HPDE6-E6E7 (cell line): ENCODE results near the gene NEK1.
"Not testable (repeated sequence)": the region's sequence is repeated elsewhere in the genome, so short reads cannot be mapped to it uniquely, and the experiment has no call there.

ENCODE experiments used
- DNase-seq: peaks from one replicate; pipeline ENCODE4 v3.0.0; 2011; ENCODE audit warnings: missing footprints; ENCODE audit errors: extremely low spot score

Gene NEK1

DNA sequence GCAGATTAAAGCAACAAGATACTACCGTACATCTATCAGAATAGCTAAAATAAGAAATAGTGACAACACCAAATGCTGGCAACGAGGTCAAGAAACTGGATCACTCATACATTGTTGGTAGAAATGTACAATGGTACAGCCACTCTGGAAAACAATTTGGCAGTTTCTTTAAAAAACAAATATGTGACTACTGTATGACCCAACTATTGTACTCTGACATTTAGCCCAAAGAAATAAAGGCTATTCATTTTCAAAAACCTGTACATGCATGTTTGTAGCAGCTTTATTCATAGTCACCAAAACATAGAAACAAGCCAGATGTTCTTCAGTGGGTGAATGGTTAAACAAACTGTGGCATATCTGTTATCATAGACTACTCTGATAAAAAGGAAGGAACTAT, 16.2 kb upstream of the NEK1 start:
- DNase-seq = no peak

- DNase-seq = no peak
These were observed 14.9 kb upstream of the NEK1 start for GRCh38 chr4:169627307-169627706.

DNA sequence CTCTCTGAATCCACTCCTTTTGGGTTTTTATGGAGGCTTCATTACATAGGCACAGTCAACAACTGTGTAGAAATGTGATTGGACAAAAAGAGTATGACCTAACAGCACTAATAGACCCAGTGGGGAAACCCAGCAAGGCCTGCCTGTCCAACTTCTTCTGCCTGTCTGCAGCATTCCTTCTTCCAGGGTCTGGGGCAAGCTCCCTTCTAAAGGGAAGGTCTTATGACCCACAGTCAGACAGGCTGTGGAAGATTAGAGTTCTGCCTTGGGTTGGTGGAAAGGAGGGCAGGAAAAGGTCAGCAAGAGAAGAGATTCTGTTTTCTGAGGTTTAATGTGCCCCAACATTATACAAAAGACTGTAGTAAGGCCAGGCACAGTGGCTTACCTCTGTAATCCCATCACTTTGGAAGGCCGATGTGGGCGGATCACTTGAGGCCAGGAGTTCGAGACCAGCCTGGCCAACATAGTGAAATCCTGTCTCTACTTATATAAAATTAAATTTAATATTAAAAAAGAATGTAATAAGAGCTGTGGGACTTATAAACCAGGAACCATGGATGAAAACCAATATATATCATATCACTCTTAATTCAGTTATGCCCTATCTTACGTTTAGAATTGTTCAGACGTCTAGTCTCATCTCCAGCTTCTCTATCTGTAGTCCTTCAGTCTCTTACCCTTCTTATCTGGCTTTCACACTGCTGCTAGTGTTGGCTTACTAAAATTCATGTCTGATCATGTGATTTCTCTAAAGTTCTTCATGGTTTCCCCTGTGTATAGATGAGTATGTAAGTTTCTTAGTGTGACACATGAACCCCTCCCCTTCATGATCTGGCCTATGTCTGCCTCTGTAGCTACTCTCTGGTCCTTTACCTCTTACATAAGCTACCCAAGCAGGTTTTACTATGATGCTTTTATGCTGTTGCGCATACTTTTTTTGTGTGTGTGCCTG, 14.2 kb upstream of the NEK1 start:
- DNase-seq = no peak

- no peak for DNase-seq
These were observed 13.5 kb upstream of the NEK1 start for GRCh38 chr4:169625886-169626285.

- DNase-seq = not testable (repeated sequence)
These were observed 11.6 kb upstream of the NEK1 start for GRCh38 chr4:169624012-169624411.

GRCh38 chr4:169622566-169622965, 10.2 kb upstream of the NEK1 start:
- no peak for DNase-seq

GRCh38 chr4:169621731-169622492, 9.5 kb upstream of the NEK1 start:
- DNase-seq = no peak

- peak; percentile 6 for DNase-seq
These were observed 8.5 kb upstream of the NEK1 start for GRCh38 chr4:169620880-169621248.

GRCh38 chr4:169619958-169620879, 7.8 kb upstream of the NEK1 start, which contains the start of gene CLCN3:
CLCN3 (plus strand) TSS chr4:169620578; CDS start chr4:169635929, 15,351 bp downstream.
- DNase-seq = peak; percentile 91

DNA sequence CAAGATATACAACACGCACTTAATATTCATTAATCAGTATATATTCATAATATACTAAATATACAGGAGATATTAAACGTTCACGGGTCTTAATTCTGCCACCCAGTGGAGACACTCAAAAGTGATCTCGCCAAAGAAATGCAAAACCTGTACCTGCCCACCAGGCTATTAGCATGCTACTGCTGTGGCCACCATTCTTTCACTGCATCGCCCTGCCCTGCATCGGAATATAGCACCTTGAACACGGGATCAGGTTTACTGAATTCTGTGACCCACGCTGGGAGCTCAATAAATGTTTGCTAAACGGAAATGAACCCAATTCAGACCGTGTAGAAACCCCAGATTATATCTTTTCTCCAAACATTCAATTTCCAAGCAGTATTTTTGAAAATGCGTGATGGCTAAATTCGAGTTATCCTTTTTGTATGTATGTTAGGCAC, 7.2 kb upstream of the NEK1 start:
- peak; percentile 50 for DNase-seq

GRCh38 chr4:169618986-169619385, 6.6 kb upstream of the NEK1 start:
- no peak for DNase-seq

DNA sequence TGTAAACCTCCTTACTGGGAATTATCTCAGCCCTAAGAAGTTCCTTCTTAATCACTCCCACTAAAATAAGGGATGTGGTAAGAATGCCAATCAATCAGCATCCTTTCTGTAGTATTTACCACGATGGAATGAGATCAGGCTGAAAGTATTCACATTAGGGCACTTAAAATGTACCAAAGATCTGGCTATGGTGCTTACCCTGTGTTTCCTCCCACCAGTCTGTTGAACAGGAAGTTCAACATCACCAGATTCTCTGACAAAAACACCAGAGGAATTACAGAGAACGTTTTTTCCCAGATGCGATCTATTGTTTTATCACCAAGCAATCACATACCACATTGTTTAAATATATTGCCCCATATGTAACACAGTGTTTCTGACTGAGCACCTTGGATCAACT, 5.9 kb upstream of the NEK1 start:
- DNase-seq = no peak

GRCh38 chr4:169617306-169617705, 4.9 kb upstream of the NEK1 start:
- no peak for DNase-seq

DNA sequence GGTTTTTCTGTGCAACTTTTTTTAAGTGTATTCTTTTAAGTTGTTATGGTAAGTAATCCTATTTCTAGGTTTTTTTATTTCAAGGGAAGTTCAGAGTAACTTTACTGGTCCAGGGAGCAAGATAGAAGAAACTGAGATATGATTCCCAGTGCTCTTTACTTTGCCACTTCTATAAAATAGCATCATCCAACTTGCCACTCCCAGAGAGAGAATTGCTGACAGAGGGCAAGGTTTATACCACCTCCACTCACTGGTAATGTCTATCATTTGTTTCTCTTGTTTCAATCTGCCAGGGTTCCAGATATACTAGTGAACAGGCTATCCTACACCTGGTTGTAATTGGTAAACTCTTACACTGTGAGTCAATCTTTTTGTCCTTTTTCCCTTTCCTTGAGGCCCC, 4.5 kb upstream of the NEK1 start:
- DNase-seq = no peak

DNA sequence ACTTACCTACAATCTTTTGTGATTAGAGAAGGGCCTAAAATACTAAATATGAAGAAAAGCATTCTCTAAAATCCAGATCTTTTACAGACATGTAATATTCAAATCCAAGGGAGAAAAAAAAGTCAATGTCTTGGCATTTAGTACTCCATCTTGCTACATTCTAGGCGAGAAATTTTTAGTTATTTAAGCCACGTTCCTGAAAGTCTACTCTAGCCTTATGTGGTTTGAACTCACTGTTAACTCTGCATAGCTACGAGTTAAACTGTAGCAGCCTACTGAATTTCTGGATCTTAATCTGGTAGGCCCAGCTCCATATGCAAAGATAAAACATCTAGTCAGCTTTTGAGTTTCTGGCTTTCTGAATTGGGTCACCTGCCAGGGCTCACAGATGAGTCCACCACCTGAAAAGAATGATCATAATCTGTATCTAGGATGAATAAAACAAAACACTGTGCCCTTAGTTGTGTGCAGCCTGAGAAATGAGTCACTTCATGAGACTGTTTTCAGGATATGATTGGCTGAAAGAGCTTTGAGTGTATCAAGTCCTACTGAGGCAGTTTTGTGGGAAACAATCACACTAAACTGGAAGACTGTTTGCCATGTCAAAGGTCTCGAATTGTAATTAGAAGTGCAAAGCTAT, 3.2 kb upstream of the NEK1 start:
- no peak for DNase-seq

DNA sequence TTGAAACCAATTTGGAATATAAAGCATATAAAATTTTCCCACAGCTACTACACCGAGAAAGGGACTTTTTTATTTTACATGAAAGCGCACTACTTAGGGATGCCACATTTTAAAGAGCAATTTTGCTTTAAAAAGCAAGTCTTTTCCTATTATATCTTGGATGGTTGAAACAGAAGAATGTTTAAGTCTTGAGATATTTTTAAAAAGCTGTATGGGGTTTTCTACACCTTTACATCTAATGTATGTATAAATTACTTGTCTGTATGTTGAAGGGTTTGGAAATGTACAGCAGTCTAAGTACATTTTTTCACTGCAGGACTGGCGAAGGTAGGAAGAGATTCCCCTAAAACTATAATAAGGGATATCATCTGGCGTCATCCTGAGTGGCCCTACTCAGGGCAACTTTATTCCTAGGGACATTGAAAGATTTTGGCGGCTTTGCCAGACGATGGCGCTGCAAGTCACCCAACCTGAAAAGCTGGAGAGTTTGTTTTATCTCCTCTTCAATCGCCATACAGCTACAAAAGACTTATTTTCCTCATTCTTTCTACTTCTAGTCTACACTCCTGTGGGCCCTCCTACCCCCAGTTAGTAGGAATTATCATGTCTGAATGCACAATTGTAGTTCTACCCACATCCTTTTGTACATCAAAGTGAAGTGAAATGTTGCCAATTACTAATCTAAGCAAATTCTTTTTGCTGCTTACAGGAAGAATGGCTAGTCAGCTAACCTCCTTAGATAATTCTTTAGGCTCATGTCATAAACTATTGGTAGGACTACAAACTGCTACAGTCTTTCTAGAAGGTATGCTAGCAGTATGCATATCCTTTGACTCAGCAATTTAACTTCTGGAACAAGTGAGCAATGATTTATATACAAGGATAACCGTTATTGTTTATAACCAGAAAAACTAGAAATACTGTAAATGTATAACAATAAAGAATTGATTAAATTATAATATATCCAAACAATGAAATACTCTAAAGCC, 782 bp upstream of the NEK1 start:
- DNase-seq = peak; percentile 63

DNA sequence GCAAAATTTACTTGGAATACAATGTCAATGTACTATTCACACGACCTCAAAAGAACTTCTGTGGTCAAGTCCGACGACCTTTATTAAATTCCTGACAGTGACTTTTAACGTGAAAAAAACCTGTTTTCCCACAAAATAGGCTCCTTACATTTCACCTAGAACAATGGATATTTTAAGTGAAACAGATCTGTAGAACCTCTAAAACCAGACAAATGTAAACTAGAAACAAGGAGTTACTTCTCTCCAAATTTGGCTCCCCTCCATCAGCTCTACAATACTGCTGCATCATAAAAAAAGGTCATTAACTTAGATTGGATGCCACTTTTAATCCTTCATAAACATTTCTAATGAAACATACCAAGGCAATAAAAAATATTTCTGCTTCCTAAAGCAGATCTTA, 1.2 kb downstream of the NEK1 start:
- no peak for DNase-seq

DNA sequence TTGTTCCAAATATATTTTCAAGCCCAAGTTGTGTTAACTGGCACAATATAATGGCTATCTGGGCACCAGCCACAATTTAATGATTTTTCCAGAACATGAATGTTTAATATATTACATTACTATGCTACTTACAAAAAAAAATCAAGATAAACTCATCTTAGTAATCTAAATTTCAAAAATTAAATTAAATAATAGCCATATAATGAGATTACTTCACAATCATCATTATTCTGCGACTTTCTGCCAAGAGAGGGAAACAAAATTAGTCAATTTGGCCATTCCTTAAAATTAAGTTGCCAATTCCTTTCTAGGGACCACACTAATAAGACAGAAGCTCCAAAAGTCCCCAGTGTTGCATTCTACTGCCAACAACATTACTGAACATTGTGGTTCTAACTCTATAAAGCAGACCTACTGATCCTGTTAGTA, 7.5 kb downstream of the NEK1 start:
- no peak for DNase-seq

- no peak for DNase-seq
These were observed 8.1 kb downstream of the NEK1 start for GRCh38 chr4:169604131-169604900.
